Endothelial cell of umbilical vein (primary cell): Measurements from ENCODE around the gene HCN1. TPM values are rescaled to one million over a fixed set of nuclear protein-coding genes. Genes with fewer than 3 reads are reported as not detected.

ENCODE experiments used
- BruUV-seq: library from RNA; stranded (reverse); fragments of 400-500 nt; replicated peaks from 2 replicates; lab custom pipeline; 2021; lab: Mats Ljungman, UMichigan
- CTCF ChIA-PET: fragments of 300-600, 350-600 bp; sonication (Branson Sonifier 250); formaldehyde crosslinking; loops from one replicate; lab custom pipeline; 2021; ENCODE audit warnings: antibody characterized with exemption, inconsistent platforms; lab: Charles Lee
- POLR2A ChIA-PET: fragments of 300-600, 350-600 bp; sonication (Branson Sonifier 250); formaldehyde crosslinking; loops from one replicate; lab custom pipeline; 2021; ENCODE audit warnings: antibody characterized with exemption, inconsistent platforms; lab: Charles Lee
- DNase-seq: peaks from one replicate; pipeline ENCODE4 v3.0.0-alpha.2; 2011; ENCODE audit warnings: low read depth, low spot score
- FAIRE-seq: peaks from 2 replicates; lab custom pipeline; 2011; peaks lifted over from hg19 to GRCh38; lab: Jason Lieb, UNC
- H2AFZ ChIP-seq: 2 replicates; pipeline ENCODE4 v1.6.0; 2012; ENCODE audit warnings: low read depth, low read length, control low read depth, inconsistent platforms
- H3K27ac ChIP-seq: 2 replicates; pipeline ENCODE4 v1.5.1; 2011; ENCODE audit warnings: low read depth, mild to moderate bottlenecking, control low read depth, low read length, moderate library complexity; ENCODE audit not compliant: insufficient read depth
- H3K27me3 ChIP-seq, 2 experiments: 2 replicates each; pipeline versions ENCODE4 v1.6.0 to v1.6.1; 2011; ENCODE audit warnings: low read length in 2 of 2, mixed read lengths in 1 of 2; ENCODE audit not compliant: control insufficient read depth in 2 of 2, insufficient read depth in 2 of 2
- H3K36me3 ChIP-seq, 2 experiments: 2 replicates in 1 of 2; 3 replicates in 1 of 2; pipeline ENCODE4 v1.5.1; 2011; ENCODE audit warnings: low read length in 2 of 2, mild to moderate bottlenecking in 1 of 2, moderate library complexity in 1 of 2; ENCODE audit not compliant: control insufficient read depth in 2 of 2, insufficient read depth in 2 of 2; ENCODE audit errors: extremely low read depth in 1 of 2
- H3K4me1 ChIP-seq: 3 replicates; pipeline ENCODE4 v1.5.1; 2011; ENCODE audit warnings: mild to moderate bottlenecking, low read length; ENCODE audit not compliant: control insufficient read depth, insufficient read depth; ENCODE audit errors: extremely low read depth
- H3K4me2 ChIP-seq: 2 replicates; pipeline ENCODE4 v1.6.1; 2011; ENCODE audit warnings: low read length, control low read depth, mixed read lengths; ENCODE audit not compliant: insufficient read depth
- H3K4me3 ChIP-seq, 3 experiments: fragments of 200-600 bp in 1 of 3; sonication (generic), shearing (Covaris generic) in 1 of 3; replicated peaks in 1 of 3; 2 replicates each; pipeline ENCODE4 v1.5.1; 2011 to 2016; ENCODE audit warnings: control low read depth in 3 of 3, low read length in 3 of 3, mild to moderate bottlenecking in 2 of 3, inconsistent platforms in 1 of 3, low read depth in 1 of 3, moderate library complexity in 1 of 3; ENCODE audit not compliant: insufficient read depth in 1 of 3
- H3K79me2 ChIP-seq: 2 replicates; pipeline ENCODE4 v1.6.0; 2012; ENCODE audit warnings: low read length, inconsistent platforms; ENCODE audit not compliant: control insufficient read depth, insufficient read depth
- H3K9ac ChIP-seq: replicated peaks from 2 replicates; pipeline ENCODE3; 2011; ENCODE audit warnings: low read length, control low read depth; ENCODE audit not compliant: insufficient read depth; ENCODE audit errors: extremely low read depth
- H3K9me1 ChIP-seq: replicated peaks from 3 replicates; pipeline ENCODE4 v1.6.0; 2011; ENCODE audit warnings: mild to moderate bottlenecking, low read length; ENCODE audit not compliant: control insufficient read depth, insufficient read depth; ENCODE audit errors: extremely low read depth
- H3K9me3 ChIP-seq: replicated peaks from 2 replicates; pipeline ENCODE4 v1.5.1; 2012; ENCODE audit warnings: low read length, inconsistent platforms; ENCODE audit not compliant: control insufficient read depth, insufficient read depth
- H4K20me1 ChIP-seq: replicated peaks from 2 replicates; pipeline ENCODE3; 2011; ENCODE audit warnings: mild to moderate bottlenecking, low read length; ENCODE audit not compliant: control insufficient read depth, insufficient read depth; ENCODE audit errors: extremely low read depth
- EZH2 ChIP-seq: IDR thresholded peaks from 2 replicates; pipeline ENCODE4 v1.6.1; 2012; ENCODE audit warnings: borderline replicate concordance, low read depth, mild to moderate bottlenecking, moderate library complexity, low read length, inconsistent platforms; ENCODE audit not compliant: severe bottlenecking
- FOS ChIP-seq: IDR thresholded peaks from 2 replicates; pipeline ENCODE4 v1.6.1; 2011; ENCODE audit warnings: mild to moderate bottlenecking, low read length, moderate library complexity, borderline replicate concordance; ENCODE audit not compliant: insufficient read depth
- GATA2 ChIP-seq: IDR thresholded peaks from 2 replicates; pipeline ENCODE4 v1.7.0; 2011; ENCODE audit warnings: low read depth, mild to moderate bottlenecking, moderate library complexity, mixed read lengths, low read length; ENCODE audit not compliant: insufficient read length, insufficient read depth
- JUN ChIP-seq: IDR thresholded peaks from 2 replicates; pipeline ENCODE4 v1.6.1; 2011; ENCODE audit warnings: borderline replicate concordance, low read depth; ENCODE audit not compliant: insufficient read length, insufficient read depth
- MAX ChIP-seq: IDR thresholded peaks from 2 replicates; pipeline ENCODE4 v1.6.1; 2011; ENCODE audit not compliant: insufficient read depth, insufficient read length
- MYC ChIP-seq: IDR thresholded peaks from one replicate; pipeline ENCODE4 v1.6.1; 2011; ENCODE audit warnings: mild to moderate bottlenecking, low read depth, low read length
- POLR2A ChIP-seq: IDR thresholded peaks from 2 replicates; pipeline ENCODE4 v1.6.1; 2012; ENCODE audit warnings: low read depth, mild to moderate bottlenecking, control low read depth, low read length
- POLR2AphosphoS5 ChIP-seq: IDR thresholded peaks from 2 replicates; pipeline ENCODE4 v1.6.1; 2012; ENCODE audit warnings: low read depth, mild to moderate bottlenecking, control low read depth, low read length, moderate library complexity; ENCODE audit not compliant: insufficient read depth
- dilution Hi-C: fragments of 300-500 bp; cut with MboI; formaldehyde crosslinking; loops from one replicate; pipeline ENCODE4 v1.15.0; 2019; ENCODE audit warnings: low sequenced_read_pairs; ENCODE audit not compliant: extremely low pct_ligation_motif_present
- intact Hi-C: fragments of 100-400 bp; cut with micrococcal nuclease; formaldehyde crosslinking; loops from one replicate; pipeline ENCODE4 v1.10.0; 2022
- polyA plus RNA-seq, 4 experiments: library from polyadenylated mRNA; depleted of rRNA in 3 of 4; stranded (reverse) in 3 of 4; unstranded in 1 of 4; fragments of >200 nt; gene quantifications; 2 replicates each; pipeline versions ENCODE4 v1.2.1 to v1.2.3, GENCODE V29; 2011 to 2012; ENCODE audit warnings: missing spikeins in 1 of 4
- total RNA-seq: library from RNA; stranded (reverse); gene quantifications from 2 replicates; pipeline ENCODE4 v1.2.3, GENCODE V29; 2021

Gene HCN1
- total and polyA plus RNA-seq, 2 donors (not counting 3 experiments of a cell fraction or from before 2014, with no cell fraction given): not detected

GRCh38 chr5:45414620-45415573 lies 281.3 kb downstream of the HCN1 start:
- H3K4me2 ChIP-seq: no peak overlapping the region
- intact Hi-C loops (loop anchor here (2.0 kb wide), 1 partner anchor 14 kb away; no protein-coding TSS in a partner anchor), dilution Hi-C loops (no loop called here)
- no peak overlapping the region for H3K4me3 ChIP-seq
- DNase-seq: no peak
- no TSS peak for BruUV-seq
- no peaks in the 10 kb centered on the region for H4K20me1 ChIP-seq
- no peak overlapping the region for H3K27ac ChIP-seq
- no peaks in the 10 kb centered on the region for H3K9me1 ChIP-seq
- no peak overlapping the region for H3K9ac ChIP-seq
- POLR2A ChIA-PET: no interaction called here
- no peaks in the 10 kb centered on the region for H3K36me3 ChIP-seq
- no peaks in the 10 kb centered on the region for H3K79me2 ChIP-seq
- H3K9me3 ChIP-seq: no peaks in the 10 kb centered on the region
- no peak overlapping the region for H2AFZ ChIP-seq
- TF ChIP-seq GATA2: no peak
- TF ChIP-seq POLR2A: no peak
- TF ChIP-seq JUN: no peak
- TF ChIP-seq POLR2AphosphoS5: no peak
- no peak for TF ChIP-seq MAX
- TF ChIP-seq FOS: no peak
- TF ChIP-seq MYC: no peak
- no peak for TF ChIP-seq EZH2
- no peaks in the 10 kb centered on the region for H3K27me3 ChIP-seq
- CTCF ChIA-PET: no interaction called here
- no peak for FAIRE-seq
- H3K4me1 ChIP-seq: peaks cover 6% of the 10 kb centered on the region
